ENCODE measurements around the gene YRDC. TPM values are rescaled to one million over a fixed set of nuclear protein-coding genes. Genes with fewer than 3 reads are reported as not detected.

The YRDC gene
- total and polyA plus RNA-seq, 9 of the 15 experiments (the other 6 are each of a cell fraction or from before 2014, with no cell fraction given), result 11.1 to 58.5 (median 49.8) TPM

DNA sequence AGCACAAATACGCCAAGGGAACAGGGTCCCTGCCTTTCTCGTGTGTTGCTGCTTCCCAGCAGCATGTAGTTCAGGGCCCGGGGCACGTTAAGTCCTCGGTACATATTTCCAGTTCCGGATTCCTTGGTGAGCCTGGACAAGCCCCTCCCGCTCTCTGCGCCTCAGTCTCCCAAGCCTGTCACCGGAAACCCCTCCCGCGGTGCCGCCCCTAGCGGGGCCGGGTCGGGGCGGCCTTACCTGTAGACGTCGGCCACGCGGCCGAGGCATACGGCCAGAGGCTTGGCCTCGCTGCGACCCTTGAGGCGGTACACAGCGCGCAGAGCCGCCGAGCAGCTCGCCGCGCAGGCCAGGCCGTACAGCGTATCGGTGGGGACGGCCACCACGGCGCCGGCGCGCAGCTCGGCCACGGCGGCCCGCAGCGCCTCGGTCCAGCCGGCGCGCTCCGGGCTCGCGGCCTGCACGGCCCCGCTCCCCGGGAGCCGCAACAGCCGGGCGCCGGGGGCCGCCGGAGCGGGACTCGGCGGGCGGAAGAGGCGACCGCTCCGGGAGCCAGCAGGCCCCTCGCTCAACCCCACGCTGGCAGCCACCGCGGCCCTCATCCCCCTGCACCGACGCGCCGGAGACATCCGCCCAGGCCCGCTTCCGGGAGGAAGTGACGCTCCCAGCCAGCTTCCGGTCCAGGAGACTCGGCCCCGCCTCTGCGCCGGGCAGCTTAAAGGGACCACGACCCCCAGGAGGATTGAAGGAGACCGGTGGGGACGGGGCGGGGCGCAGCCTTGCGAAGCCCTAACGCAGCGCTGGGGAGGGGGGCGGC lies at the start of gene YRDC, which contains the start of gene C1orf122 (continued):
- TF ChIP-seq, protein P1, sequence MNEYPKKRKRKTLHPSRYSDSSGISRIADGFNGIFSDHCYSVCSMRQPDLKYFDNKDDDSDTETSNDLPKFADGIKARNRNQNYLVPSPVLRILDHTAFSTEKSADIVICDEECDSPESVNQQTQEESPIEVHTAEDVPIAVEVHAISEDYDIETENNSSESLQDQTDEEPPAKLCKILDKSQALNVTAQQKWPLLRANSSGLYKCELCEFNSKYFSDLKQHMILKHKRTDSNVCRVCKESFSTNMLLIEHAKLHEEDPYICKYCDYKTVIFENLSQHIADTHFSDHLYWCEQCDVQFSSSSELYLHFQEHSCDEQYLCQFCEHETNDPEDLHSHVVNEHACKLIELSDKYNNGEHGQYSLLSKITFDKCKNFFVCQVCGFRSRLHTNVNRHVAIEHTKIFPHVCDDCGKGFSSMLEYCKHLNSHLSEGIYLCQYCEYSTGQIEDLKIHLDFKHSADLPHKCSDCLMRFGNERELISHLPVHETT (CRISPR knock-in tag; conservative IDR thresholded peaks at IDR 0.05 in 1 of 2, IDR thresholded peaks at IDR 0.05 in 1 of 2), result peak in 1 of 2 experiments; percentile 74; a peak in 2 of 4 replicates
- TF ChIP-seq RAD51 (IDR thresholded peaks at IDR 0.05; ENCODE audit: borderline replicate concordance, low read depth) (no peak), MYC (IDR thresholded peaks at IDR 0.05; ENCODE audit: low read depth, low read length) (peak; percentile 88), MYC (CRISPR knock-in tag; IDR thresholded peaks at IDR 0.05; ENCODE audit: borderline replicate concordance, low read depth) (peak; percentile 47; the same call in 1 of the 2 replicates), MYNN (IDR thresholded peaks at IDR 0.05) (no peak), MYNN (CRISPR knock-in tag; IDR thresholded peaks at IDR 0.05) (0 out of 2 replicates have a peak, but pooled peaks have one; percentile 18), MECOM (CRISPR knock-in tag; IDR thresholded peaks at IDR 0.05) (no peak), STAG1 (CRISPR knock-in tag; IDR thresholded peaks at IDR 0.05; ENCODE audit: borderline replicate concordance) (no peak), NR4A1 (CRISPR knock-in tag; IDR thresholded peaks at IDR 0.05) (no peak), NR4A1 (tag; IDR thresholded peaks at IDR 0.05) (no peak), NUFIP1 (IDR thresholded peaks at IDR 0.05; ENCODE audit: partially characterized antibody) (no peak), ZNF174 (CRISPR knock-in tag; IDR thresholded peaks at IDR 0.05) (no peak), ZNF586 (CRISPR knock-in tag; conservative IDR thresholded peaks at IDR 0.05) (no peak), KLF10 (CRISPR knock-in tag; IDR thresholded peaks at IDR 0.05) (no peak)
- TF ChIP-seq, protein P2, sequence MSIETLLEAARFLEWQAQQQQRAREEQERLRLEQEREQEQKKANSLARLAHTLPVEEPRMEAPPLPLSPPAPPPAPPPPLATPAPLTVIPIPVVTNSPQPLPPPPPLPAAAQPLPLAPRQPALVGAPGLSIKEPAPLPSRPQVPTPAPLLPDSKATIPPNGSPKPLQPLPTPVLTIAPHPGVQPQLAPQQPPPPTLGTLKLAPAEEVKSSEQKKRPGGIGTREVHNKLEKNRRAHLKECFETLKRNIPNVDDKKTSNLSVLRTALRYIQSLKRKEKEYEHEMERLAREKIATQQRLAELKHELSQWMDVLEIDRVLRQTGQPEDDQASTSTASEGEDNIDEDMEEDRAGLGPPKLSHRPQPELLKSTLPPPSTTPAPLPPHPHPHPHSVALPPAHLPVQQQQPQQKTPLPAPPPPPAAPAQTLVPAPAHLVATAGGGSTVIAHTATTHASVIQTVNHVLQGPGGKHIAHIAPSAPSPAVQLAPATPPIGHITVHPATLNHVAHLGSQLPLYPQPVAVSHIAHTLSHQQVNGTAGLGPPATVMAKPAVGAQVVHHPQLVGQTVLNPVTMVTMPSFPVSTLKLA (conservative IDR thresholded peaks at IDR 0.05), result peak; percentile 63 to 75; a peak in 2 of 4 replicates
- TF ChIP-seq, protein P3, sequence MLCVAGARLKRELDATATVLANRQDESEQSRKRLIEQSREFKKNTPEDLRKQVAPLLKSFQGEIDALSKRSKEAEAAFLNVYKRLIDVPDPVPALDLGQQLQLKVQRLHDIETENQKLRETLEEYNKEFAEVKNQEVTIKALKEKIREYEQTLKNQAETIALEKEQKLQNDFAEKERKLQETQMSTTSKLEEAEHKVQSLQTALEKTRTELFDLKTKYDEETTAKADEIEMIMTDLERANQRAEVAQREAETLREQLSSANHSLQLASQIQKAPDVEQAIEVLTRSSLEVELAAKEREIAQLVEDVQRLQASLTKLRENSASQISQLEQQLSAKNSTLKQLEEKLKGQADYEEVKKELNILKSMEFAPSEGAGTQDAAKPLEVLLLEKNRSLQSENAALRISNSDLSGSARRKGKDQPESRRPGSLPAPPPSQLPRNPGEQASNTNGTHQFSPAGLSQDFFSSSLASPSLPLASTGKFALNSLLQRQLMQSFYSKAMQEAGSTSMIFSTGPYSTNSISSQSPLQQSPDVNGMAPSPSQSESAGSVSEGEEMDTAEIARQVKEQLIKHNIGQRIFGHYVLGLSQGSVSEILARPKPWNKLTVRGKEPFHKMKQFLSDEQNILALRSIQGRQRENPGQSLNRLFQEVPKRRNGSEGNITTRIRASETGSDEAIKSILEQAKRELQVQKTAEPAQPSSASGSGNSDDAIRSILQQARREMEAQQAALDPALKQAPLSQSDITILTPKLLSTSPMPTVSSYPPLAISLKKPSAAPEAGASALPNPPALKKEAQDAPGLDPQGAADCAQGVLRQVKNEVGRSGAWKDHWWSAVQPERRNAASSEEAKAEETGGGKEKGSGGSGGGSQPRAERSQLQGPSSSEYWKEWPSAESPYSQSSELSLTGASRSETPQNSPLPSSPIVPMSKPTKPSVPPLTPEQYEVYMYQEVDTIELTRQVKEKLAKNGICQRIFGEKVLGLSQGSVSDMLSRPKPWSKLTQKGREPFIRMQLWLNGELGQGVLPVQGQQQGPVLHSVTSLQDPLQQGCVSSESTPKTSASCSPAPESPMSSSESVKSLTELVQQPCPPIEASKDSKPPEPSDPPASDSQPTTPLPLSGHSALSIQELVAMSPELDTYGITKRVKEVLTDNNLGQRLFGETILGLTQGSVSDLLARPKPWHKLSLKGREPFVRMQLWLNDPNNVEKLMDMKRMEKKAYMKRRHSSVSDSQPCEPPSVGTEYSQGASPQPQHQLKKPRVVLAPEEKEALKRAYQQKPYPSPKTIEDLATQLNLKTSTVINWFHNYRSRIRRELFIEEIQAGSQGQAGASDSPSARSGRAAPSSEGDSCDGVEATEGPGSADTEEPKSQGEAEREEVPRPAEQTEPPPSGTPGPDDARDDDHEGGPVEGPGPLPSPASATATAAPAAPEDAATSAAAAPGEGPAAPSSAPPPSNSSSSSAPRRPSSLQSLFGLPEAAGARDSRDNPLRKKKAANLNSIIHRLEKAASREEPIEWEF (CRISPR knock-in tag; IDR thresholded peaks at IDR 0.05), result no peak
- TF ChIP-seq, protein P4, sequence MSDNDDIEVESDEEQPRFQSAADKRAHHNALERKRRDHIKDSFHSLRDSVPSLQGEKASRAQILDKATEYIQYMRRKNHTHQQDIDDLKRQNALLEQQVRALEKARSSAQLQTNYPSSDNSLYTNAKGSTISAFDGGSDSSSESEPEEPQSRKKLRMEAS (CRISPR knock-in tag; IDR thresholded peaks at IDR 0.05), result peak; percentile 66
- TF ChIP-seq, protein P5, sequence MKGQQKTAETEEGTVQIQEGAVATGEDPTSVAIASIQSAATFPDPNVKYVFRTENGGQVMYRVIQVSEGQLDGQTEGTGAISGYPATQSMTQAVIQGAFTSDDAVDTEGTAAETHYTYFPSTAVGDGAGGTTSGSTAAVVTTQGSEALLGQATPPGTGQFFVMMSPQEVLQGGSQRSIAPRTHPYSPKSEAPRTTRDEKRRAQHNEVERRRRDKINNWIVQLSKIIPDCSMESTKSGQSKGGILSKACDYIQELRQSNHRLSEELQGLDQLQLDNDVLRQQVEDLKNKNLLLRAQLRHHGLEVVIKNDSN (CRISPR knock-in tag; IDR thresholded peaks at IDR 0.05), result no peak
